ENCODE measurements around the gene MAGEC2. TPM values are rescaled to one million over a fixed set of nuclear protein-coding genes. Genes with fewer than 3 reads are reported as not detected.

MAGEC2 gene, protein sequence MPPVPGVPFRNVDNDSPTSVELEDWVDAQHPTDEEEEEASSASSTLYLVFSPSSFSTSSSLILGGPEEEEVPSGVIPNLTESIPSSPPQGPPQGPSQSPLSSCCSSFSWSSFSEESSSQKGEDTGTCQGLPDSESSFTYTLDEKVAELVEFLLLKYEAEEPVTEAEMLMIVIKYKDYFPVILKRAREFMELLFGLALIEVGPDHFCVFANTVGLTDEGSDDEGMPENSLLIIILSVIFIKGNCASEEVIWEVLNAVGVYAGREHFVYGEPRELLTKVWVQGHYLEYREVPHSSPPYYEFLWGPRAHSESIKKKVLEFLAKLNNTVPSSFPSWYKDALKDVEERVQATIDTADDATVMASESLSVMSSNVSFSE
- total RNA-seq, result not detected in 2 replicates

DNA sequence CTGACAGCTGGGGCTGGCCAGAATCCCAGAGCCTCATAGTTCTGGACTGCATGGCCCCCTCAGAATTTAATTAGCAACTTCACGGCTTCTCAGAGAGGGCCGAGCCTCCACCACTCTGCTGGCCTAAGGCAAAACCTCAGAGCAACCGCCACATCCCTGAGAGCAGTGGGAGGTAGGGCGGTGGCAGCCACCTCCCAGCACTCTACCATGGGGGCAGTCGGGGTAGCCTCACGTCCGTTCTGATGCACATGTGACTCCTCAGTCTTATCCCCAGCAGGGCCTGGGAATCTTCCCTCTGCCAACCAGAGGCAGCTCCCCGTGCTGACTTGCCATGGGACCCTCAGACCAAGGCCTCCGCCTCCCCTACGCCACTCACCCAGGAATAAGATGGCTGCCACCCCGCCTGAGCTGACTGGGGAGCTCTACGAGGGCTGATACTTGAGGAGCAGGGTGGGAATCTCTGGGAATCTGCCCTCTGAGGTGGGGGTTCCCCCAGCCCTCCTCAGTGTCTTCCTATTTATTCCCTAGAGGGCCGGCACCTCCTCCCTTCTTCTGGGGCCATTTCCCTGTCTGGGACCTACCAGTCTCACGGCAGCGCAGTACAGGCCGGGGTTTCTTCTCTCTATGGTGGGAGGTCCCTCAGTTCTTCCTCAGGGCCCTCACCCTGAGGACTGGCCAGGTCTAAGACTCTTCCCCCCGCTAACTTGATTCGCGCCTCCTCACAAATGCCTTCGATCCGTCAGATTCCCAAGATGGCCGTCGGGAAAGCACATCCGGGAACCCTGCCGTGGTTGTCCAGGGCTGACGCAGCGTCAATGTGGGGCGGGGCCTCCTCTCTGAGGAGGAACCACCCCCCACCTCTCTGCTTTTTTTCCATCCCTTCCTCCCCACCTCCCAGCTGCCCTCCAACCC lies at the start of gene MAGEC2:
MAGEC2 (minus strand) TSS at position 769 of the 912 bp plus-strand sequence. CDS start 1,303 bp downstream, outside the sequence.

Data from uterine smooth muscle cell (primary cell).